GM19035 (cell line): Measurements from ENCODE around the gene GLIPR1L2.
"Not testable (repeated sequence)": the region's sequence is repeated elsewhere in the genome, so short reads cannot be mapped to it uniquely, and the experiment has no call there.

Source experiments
- ATAC-seq: cut with Tn5 transposase; IDR thresholded peaks from one replicate; pipeline ENCODE4 v1.9.1; 2021; ENCODE audit not compliant: unreplicated experiment

The GLIPR1L2 gene

DNA sequence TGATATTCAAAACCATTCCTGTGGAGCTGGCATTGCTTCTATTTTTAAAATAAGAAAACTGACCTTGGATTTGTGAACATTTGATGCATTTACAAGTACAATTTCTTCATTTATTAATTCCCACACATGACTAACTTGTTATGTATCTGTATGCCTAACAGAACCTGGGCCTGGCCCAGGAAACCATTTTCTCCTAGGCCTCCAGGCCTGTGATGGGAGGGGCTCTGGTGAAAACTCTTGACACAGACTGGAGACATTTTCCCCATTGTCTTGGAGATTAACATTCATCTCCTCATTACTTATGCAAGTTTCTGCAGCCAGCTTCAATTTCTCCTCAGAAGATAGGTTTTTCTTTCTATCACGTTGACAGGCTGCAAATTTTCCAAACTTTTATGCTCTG is 42.0 kb downstream of the GLIPR1L2 start:
- ATAC-seq: no peak

DNA sequence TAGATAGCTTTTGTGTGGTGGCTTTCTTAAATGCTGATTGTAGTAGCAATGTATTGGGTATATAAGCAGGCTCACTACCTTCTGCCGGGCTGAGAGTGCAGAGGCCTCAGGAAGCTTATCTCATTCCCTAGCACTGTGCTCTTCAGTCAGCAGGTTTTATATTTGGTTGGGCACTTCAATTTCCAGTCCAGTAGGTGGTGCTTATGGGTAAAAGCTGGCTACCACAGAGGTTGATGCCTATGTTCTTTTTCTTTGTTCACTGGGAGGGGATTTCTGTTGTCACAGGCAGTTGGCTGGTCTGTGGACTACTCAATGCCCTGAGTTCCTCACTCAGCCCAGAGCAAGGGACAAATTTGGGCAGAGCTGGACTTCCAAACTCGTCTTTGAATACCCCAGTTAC is 46.7 kb downstream of the GLIPR1L2 start:
- peak; percentile 71 for ATAC-seq

DNA sequence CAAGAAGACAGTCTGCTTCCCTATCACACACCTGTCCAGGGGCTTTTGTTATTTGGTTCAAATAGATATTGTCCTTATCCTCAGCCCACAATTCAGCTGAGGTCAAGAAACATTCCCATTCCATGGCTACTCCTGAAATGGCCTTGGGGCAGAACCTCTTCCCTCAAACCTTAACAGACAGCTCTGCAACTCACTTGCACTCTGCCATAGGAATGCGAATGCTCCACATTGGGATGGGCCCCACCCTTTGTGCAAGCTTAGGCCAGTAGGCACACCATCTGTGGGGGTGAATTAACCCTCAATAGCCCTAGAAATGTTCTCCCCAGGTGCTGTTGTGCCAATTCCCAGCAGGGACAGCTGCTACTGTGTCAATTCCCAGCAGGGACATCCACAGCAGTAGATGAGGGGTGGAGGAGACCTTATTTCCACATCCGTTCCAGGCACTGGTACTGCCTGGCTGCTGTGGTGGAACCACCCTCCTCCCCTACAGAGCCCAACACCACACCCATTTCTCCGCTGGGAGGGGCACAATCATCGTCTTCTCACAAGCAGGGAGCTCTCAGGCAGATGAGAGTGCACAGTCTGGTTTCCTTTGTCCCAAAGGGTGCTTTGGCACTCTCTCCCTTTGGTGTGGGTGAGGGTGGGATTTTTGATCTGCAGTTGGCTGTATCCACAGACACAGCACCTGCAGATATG is 47.3 kb downstream of the GLIPR1L2 start:
- no peak for ATAC-seq

DNA sequence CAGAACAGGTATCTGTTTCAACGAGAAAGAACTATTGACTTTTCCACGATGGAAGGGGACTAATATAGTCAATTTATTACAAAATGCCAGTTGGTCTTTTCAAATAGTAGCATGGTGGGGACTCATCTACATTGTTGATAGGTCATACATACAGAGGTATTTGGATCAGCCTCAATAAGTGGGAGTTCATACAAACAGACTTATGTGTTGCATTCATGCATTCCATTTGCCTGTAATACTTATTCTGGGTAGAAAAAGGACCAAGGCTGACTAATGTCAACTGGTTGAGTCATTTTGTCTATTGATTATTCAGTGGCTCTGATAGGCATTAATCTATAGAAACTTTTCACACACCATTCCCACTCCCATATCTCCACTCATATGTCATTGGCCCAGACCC is 48.2 kb downstream of the GLIPR1L2 start:
- no peak for ATAC-seq

DNA sequence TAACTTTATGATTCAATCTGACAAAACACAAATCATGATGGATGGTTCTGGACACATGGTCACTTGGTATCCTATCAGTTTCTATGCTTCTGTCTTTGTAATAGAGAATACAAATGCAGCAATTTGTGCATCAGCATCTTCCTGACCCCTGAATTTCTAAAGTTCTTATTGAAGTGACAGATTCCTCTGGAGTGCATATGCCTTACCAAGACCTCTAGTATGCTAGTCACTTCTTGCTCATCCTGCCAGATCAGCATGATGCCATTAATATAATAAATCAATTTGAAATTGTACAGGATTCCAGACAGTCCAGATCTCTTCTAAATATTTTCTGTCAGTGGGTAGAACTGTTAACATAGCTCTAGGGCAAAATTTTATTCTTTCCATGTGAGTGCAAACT is 49.0 kb downstream of the GLIPR1L2 start:
- ATAC-seq: no peak

DNA sequence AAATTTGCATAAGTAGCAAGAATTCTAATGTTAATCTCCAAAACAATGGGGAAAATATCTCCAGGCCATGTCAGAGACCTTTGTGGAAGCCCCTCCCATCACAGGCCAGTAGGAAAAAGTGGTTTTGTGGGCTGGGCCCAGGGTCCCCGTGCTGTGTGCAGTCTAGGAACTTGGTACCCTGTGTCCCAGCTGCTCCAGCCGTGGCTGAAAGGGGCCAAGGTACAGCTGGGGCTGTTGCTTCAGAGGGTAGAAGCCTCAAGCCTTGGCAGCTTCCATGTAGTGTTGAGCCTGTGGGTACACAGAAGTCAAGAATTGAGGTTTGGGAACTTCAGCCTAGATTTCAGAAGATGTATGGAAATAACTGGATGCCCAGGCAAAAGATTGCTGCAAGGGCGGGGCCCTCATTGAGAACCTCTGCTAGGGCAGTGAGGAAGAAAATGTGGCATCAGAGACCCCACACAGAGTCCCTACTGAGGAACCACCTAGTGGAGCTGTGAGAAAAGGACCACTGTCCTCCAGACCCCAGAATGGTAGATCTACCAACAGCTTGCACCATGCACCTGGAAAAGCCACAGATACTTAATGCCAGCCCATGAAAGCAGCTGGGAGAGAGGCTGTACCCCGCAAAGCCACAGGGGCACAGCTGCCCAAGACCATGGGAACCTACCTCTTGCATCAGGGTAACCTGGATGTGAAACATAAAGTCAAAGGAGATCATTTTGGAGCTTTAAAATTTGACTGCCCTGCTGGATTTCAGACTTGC is 51.0 kb downstream of the GLIPR1L2 start:
- not testable (repeated sequence) for ATAC-seq

DNA sequence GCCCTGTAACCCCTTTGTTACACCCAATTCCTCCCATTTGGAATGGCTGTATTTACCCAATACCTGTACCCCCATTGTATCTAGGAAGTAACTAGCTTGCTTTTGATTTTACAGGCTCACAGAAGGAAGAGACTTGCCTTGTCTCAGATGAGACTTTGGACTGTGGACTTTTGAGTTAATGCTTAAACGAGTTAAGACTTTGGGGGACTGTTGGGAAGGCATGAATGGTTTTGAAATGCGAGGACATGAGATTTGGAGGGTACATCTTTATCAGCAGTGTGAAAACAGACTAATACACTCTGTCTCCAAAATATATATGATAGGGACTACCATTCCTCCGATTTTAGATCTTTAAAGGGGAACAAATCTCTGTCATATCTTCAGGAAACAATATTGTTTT is 51.6 kb downstream of the GLIPR1L2 start:
- ATAC-seq: not testable (repeated sequence)

DNA sequence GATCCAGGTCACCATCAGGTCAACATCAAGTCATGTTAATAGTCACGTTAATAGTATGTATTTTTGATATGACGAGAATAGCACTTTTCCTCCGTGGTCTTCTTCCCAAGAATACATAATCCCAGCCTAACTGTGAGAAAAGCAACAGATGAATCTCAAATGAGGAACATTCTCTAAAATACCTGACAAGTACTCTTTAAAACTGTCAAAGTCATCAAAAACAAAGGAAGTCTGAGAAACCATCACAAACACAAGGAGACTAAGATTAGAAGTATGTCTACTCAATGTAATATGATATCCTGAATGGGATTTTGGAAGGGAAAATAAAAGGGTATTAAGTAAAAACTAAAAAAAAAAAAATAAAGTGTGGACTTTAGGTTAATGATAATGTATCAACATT is 52.8 kb downstream of the GLIPR1L2 start:
- no peak for ATAC-seq

DNA sequence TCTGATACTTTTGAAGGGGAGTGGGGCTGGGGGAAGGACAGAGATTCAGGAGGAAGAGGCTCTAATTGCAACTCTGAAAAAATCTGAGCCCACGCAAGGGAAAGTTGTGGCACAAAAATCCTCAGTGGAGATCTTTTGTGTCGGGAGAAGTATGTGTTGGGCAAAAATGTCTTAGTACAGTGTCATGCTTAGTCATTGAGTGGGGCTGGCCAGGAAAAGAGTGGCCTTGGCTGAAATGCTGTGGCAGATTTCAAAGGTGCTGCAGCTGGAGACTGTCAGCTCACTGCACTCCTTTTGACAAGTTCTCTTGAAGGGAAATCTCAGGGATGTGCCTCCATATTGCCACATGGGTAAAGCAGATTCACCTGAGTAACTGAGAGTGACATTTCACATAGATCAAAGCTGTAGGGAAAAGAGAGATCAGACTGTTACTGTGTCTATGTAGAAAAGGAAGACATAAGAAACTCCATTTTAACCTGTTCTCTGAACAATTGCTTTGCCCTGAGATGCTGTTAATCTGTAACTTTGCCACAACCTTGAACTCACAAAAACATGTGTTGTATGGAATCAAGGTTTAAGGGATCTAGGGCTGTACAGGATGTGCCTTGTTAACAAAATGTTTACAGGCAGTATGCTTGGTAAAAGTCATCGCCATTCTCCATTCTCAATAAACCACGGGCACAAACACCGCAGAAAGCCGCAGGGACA is 53.7 kb downstream of the GLIPR1L2 start:
- ATAC-seq: no peak

DNA sequence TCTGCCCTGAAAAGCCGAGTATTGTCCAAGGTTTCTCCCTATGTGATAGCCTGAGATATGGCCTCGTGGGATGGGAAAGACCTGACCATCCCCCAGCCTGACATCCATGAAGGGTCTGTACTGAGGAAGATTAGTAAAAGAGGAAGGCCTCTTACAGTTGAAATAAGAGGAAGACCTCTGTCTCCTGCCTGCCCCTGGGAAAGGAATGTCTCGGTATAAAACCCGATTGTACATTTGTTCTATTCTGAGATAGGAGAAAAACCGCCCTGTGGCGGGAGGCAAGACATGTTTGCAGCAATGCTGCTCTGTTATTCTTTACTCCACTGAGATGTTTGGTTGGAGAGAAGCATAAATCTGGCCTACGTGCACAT is 54.2 kb downstream of the GLIPR1L2 start:
- not testable (repeated sequence) for ATAC-seq

DNA sequence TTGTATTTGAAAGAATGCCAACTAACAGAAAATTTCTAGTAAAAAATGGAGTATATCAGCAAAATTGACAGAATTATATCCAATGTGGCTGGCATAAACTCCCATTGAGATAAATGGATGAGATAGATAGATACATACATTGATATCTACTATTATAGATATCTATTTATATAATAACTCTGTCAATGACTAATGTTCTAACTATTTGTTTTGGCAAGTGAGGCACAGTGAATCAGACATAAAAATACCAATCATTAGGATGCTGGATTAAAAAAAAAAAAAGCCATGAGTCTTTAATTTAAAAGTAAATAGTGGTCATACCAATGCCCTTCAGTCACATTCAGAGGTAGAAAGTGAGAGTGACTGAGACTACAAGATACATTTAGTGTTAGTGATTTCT is 56.0 kb downstream of the GLIPR1L2 start:
- ATAC-seq: no peak

DNA sequence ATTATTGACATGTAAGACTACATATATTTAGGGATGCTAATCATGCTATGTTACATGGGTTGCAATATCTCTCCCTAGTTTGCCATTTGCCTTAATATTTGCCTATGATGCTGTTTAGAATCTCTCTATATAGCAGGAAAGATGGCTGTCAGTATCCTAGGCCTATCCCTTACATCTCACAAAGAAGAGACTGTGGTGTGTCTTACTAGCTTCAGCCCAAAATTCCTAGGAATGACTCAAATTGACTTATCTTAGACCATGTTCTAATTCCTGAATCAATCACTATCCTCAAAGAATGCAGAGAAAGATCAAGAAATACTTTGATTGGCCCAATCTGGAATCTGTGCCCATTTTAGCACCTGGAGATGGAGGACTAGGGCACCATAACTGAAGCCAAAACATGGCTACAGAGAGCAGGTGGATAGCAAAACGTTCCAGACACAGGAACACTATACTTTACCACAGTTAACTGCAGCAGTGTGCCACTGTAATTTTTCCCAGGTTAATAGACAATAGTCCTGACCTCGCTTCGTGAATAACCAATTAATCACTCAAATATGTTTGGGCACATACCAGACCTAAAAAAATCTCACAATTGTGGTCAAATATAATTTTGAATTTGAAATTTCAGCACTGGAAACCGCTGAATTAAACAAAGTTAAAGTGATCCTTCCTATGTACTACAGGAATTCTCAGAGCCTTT is 57.0 kb downstream of the GLIPR1L2 start:
- ATAC-seq: no peak

DNA sequence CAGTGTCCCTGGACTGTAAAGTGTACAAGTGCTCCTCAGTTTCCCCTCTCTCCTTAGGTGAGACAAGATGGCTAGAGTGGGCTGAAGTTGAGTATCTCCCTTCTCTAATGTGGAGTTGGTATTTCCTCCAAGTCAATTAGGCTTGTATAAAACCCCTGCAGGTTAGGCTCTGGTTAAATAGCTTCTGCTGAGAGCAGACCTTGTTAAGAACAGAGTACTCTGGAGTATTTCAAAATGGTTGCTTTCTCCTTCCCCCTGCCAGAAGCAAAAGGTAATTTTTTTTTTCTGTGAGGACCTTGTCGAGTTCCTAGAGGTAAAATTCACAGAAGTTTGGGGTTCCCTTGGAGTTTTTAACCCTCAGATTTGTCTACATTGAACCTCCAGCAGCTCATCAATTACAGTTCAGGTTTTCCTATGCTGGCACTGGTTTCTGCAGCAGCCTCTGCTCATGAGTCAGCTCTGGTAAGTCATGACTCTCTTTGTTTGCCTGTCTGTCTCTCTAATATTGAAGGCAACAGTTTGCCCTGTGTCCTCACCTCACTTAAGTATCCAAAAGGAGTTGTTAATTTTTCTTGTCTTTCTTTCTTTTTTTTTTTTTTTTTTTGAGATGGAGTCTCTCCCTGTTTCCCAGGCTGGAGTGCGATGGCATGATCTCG is 61.9 kb downstream of the GLIPR1L2 start:
- ATAC-seq: no peak

DNA sequence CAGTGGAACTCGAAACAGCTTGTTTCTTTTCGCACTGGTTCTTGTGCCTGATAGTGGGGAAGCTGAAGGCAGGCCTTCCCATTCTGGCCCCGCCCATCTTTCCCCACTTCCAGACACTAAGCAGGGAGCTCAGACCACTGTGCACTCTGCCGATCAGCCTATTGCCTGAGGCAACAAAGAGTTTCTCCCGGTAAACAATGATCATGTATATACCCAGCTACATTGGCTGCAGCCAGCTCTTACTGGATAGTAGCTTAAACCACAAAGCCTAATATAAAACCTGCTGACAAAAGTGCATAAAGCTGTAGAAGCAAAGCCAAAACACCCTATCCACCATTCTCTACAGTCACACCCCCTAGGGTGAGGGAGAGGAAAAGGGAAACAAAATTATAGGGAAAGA is 65.0 kb downstream of the GLIPR1L2 start:
- no peak for ATAC-seq

DNA sequence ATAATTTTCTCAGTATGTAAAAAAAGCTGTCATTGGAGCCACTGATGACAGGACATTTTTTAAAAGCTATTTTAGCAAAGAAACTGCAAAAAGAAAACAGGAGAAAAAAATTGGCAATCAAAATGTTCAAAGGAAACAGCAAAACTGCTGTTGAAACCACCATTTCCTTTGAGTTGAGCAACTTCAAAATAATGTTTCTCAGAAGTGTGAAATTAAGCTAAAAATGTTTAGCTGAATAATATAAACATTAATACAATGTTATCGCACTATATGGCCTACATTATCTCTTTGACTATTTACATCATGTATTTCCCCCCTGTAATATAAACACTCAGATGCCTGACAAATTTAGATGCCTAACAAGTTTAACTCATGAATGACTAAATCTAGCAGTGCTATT is 66.3 kb downstream of the GLIPR1L2 start:
- ATAC-seq: no peak

DNA sequence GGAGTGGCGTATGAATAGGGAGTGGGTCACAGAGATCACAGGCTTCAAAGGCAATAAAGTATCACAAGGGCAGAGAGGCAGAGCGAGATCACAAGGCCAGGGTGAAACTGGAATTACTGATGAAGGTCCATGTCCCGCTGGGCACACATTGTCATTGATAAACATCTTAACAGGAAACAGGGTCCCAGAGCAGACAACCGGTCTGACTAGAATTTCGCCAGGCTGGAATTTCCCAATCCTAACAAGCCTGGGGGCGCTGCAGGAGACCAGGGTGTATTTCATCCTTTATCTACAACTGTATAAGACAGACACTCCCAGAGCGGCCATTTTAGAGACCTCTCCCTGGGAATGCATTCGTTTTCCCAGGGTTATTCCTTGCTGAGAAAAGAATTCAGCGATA is 67.0 kb downstream of the GLIPR1L2 start:
- not testable (repeated sequence) for ATAC-seq

DNA sequence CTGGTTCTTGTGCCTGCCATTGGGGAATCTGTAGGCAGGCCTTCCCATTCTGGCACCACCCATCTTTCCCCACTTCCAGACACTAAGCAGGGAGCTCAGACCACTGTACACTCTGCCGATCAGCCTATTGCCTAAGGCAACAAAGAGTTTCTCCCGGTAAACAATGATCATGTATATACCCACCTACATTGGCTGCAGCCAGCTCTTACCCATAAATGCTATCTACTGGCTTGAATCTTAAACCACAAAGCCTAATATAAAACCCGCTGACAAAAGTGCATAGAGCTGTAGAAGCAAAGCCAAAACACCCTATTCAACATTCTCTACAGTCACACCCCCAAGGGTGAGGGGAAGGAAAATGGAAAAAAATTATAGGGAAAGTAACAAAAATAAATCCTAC is 68.9 kb downstream of the GLIPR1L2 start:
- ATAC-seq: no peak

DNA sequence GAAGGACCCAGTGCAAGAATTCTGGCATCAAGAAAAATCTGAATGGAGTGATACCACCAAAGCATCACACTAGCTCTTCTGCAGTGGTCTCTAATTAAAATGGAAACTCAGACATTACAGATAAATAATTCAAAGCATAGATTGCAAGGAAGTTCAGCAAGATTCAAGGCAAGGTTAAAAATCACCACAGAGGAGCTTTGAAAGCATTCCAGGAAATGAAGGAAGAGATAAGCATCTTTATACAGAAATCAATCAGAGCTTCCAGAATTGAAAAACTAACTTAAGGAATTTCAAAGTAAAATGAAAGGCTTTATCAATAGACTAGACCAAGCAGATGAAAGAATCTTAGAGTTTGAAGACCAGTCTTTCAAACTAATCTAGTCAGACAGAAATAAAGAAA is 69.3 kb downstream of the GLIPR1L2 start:
- ATAC-seq: no peak

DNA sequence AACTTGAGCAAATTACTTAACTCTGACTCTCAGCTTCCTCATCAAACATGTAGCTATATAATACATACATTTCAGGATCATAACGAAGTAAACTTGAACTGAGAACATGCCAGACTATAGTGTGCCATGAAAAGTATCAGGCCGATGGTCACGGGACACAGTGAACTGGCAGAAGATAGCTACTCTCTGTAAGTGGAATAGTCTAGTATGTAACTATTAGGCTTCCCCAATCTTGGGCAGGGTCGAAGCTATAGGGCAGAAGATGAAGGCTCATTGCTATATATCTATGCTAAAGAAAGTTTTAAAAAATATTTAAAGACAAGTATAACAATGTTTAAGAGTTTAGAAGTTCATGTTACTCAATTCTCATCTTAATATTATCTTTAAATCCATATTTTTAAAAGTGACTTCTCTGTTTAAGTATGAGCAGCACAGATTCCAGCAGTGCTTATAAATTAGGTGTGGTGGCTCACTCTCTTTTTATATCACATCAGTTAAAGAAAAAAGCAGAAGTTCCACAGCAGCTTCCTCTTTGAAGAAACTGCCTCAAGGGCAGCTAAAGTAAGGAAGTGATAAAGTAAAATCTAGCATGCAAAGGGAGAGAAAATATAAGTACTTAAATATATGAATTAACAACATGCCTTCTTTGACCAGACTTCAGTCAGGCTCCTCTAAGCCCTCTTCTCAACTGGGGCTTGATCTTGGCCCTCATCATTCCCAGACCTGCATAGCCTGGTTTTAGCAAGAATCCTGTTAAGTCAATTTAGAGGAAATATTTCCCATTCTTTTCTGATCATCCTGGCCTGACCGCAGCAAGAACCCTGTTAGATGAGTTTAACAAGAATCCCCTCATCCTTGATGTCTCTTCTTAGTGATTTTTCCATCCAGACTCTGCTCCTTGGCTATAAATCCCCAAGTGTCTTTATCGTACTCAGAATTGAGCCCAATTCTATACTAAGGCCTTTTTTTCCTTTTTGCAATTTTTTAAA is 81.3 kb downstream of the GLIPR1L2 start:
- ATAC-seq: no peak

DNA sequence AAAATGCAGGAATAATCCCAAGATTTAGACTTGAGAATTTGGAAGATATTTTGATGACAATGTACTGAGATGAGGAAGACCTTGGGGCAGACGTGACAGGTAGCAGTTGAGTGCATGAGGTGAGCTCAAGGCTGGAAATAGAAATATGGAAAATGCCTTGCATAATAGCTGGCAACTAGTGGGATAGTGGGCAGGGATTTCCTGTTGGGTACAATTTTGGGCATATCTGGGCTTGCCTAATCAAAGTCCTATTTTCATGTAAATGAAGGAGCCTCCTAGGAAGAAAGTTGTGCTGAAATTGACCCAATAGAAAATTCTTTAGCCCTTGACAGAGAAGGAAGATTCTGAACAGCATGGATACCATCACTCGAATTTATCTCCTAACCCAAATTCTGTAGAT is 83.2 kb downstream of the GLIPR1L2 start:
- ATAC-seq: no peak
